H1 (cell line): ENCODE data around the gene KCNQ2. TPM values are rescaled to one million over a fixed set of nuclear protein-coding genes. Genes with fewer than 3 reads are reported as not detected.

ENCODE experiments used
- BACH1 ChIP-seq: IDR thresholded peaks from 2 replicates; pipeline ENCODE4 v1.6.1; 2012; ENCODE audit warnings: low read length, improper control_type of control experiment
- EGR1 ChIP-seq: IDR thresholded peaks from 2 replicates; pipeline ENCODE4 v1.6.1; 2011; ENCODE audit warnings: low read depth, low read length, borderline replicate concordance
- JUN ChIP-seq: IDR thresholded peaks from 2 replicates; pipeline ENCODE4 v1.6.1; 2011; ENCODE audit warnings: low read depth, mild to moderate bottlenecking, improper control_type of control experiment, low read length
- JUND ChIP-seq: IDR thresholded peaks from 2 replicates; pipeline ENCODE4 v1.6.1; 2011; ENCODE audit warnings: mild to moderate bottlenecking, improper control_type of control experiment, low read length
- NANOG ChIP-seq: IDR thresholded peaks from 2 replicates; pipeline ENCODE4 v1.6.1; 2011; ENCODE audit warnings: low read length, low read depth, mild to moderate bottlenecking, inconsistent platforms; ENCODE audit not compliant: insufficient read depth, poor library complexity, severe bottlenecking
- POLR2A ChIP-seq, 2 experiments: IDR thresholded peaks; 1 replicate in 1 of 2; 2 replicates in 1 of 2; pipeline ENCODE4 v1.6.1; 2011; ENCODE audit warnings: low read depth in 2 of 2, low read length in 2 of 2, mild to moderate bottlenecking in 2 of 2; ENCODE audit errors: control extremely low read depth in 1 of 2
- RBBP5 ChIP-seq: IDR thresholded peaks from 2 replicates; pipeline ENCODE4 v1.7.1; 2012; ENCODE audit warnings: low read depth, mild to moderate bottlenecking, inconsistent platforms, low read length, moderate library complexity, borderline replicate concordance
- SIRT6 ChIP-seq: IDR thresholded peaks from one replicate; pipeline ENCODE4 v1.7.1; 2012; ENCODE audit warnings: low read length, inconsistent platforms
- polyA plus RNA-seq, 7 experiments: library from polyadenylated mRNA; depleted of rRNA in 3 of 7; stranded (reverse) in 5 of 7; unstranded in 2 of 7; fragments of >200 nt in 5 of 7; fragments of 200-250 nt in 2 of 7; gene quantifications; 1 replicate in 5 of 7; 2 replicates in 1 of 7; 4 replicates in 1 of 7; pipeline versions ENCODE4 v1.2.1 to v1.2.3, GENCODE V29; 2011 to 2013; ENCODE audit warnings: missing spikeins in 2 of 7, mixed read lengths in 2 of 7
- total RNA-seq: library from RNA; stranded (reverse); fragmentation: NEBNext Ultra II Directional; extraction: Animal tissue kit (Norgen Biotek cat#: 25700); gene quantifications from 2 replicates; pipeline ENCODE4 v1.2.1, GENCODE V29; 2021
- TF ChIP-seq, protein P1 (sequence below): fragments of 300-600 bp; sonication (generic); IDR thresholded peaks from 2 replicates; pipeline ENCODE4 v1.7.1; 2012; ENCODE audit warnings: low read length, moderate library complexity, mild to moderate bottlenecking, inconsistent platforms; ENCODE audit not compliant: insufficient replicate concordance
- TF ChIP-seq, protein P2 (sequence below): IDR thresholded peaks from 2 replicates; pipeline ENCODE4 v1.6.1; 2011; ENCODE audit warnings: low read length, improper control_type of control experiment

KCNQ2 gene
- total and polyA plus RNA-seq, 2 of the 8 experiments (the other 6 are each of a cell fraction or from before 2014, with no cell fraction given) = 82.6 to 243 TPM

DNA sequence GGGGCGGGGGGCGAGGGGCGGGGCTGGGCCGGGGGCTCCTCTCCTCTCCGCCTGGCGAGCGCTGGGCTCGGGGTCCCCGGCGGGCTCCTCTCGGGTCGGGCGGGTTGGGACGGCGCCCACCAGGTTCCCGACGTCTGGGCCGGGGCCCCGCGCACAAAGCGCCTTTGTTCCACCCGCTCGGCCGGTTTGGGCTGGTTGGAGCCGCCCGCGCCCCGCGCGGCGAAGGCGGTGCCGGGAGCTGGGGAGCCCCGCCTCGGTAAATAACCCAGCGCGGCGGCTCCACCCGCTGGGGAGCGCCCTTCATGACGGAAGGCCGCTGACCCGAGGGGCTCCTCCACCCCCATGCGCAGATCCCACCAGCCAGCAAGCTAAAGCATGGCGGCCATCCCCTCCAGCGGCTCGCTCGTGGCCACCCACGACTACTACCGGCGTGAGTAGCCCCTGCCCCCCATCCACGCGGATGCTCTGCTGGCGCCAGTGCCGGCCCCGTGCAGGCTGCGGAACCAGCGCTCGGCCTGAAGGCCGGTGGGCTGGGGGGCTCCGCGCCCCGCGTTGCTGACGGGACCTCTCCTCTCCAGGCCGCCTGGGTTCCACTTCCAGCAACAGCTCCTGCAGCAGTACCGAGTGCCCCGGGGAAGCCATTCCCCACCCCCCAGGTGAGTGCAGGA lies 48.6 kb upstream of the KCNQ2 start (continued):
- TF ChIP-seq, protein P1, sequence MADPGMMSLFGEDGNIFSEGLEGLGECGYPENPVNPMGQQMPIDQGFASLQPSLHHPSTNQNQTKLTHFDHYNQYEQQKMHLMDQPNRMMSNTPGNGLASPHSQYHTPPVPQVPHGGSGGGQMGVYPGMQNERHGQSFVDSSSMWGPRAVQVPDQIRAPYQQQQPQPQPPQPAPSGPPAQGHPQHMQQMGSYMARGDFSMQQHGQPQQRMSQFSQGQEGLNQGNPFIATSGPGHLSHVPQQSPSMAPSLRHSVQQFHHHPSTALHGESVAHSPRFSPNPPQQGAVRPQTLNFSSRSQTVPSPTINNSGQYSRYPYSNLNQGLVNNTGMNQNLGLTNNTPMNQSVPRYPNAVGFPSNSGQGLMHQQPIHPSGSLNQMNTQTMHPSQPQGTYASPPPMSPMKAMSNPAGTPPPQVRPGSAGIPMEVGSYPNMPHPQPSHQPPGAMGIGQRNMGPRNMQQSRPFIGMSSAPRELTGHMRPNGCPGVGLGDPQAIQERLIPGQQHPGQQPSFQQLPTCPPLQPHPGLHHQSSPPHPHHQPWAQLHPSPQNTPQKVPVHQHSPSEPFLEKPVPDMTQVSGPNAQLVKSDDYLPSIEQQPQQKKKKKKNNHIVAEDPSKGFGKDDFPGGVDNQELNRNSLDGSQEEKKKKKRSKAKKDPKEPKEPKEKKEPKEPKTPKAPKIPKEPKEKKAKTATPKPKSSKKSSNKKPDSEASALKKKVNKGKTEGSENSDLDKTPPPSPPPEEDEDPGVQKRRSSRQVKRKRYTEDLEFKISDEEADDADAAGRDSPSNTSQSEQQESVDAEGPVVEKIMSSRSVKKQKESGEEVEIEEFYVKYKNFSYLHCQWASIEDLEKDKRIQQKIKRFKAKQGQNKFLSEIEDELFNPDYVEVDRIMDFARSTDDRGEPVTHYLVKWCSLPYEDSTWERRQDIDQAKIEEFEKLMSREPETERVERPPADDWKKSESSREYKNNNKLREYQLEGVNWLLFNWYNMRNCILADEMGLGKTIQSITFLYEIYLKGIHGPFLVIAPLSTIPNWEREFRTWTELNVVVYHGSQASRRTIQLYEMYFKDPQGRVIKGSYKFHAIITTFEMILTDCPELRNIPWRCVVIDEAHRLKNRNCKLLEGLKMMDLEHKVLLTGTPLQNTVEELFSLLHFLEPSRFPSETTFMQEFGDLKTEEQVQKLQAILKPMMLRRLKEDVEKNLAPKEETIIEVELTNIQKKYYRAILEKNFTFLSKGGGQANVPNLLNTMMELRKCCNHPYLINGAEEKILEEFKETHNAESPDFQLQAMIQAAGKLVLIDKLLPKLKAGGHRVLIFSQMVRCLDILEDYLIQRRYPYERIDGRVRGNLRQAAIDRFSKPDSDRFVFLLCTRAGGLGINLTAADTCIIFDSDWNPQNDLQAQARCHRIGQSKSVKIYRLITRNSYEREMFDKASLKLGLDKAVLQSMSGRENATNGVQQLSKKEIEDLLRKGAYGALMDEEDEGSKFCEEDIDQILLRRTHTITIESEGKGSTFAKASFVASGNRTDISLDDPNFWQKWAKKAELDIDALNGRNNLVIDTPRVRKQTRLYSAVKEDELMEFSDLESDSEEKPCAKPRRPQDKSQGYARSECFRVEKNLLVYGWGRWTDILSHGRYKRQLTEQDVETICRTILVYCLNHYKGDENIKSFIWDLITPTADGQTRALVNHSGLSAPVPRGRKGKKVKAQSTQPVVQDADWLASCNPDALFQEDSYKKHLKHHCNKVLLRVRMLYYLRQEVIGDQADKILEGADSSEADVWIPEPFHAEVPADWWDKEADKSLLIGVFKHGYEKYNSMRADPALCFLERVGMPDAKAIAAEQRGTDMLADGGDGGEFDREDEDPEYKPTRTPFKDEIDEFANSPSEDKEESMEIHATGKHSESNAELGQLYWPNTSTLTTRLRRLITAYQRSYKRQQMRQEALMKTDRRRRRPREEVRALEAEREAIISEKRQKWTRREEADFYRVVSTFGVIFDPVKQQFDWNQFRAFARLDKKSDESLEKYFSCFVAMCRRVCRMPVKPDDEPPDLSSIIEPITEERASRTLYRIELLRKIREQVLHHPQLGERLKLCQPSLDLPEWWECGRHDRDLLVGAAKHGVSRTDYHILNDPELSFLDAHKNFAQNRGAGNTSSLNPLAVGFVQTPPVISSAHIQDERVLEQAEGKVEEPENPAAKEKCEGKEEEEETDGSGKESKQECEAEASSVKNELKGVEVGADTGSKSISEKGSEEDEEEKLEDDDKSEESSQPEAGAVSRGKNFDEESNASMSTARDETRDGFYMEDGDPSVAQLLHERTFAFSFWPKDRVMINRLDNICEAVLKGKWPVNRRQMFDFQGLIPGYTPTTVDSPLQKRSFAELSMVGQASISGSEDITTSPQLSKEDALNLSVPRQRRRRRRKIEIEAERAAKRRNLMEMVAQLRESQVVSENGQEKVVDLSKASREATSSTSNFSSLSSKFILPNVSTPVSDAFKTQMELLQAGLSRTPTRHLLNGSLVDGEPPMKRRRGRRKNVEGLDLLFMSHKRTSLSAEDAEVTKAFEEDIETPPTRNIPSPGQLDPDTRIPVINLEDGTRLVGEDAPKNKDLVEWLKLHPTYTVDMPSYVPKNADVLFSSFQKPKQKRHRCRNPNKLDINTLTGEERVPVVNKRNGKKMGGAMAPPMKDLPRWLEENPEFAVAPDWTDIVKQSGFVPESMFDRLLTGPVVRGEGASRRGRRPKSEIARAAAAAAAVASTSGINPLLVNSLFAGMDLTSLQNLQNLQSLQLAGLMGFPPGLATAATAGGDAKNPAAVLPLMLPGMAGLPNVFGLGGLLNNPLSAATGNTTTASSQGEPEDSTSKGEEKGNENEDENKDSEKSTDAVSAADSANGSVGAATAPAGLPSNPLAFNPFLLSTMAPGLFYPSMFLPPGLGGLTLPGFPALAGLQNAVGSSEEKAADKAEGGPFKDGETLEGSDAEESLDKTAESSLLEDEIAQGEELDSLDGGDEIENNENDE = no peak
- TF ChIP-seq POLR2A (IDR thresholded peaks at IDR 0.05; ENCODE audit: control extremely low read depth in 1 of 2, low read depth in 2 of 2, low read length in 2 of 2) (no peak), NANOG (no peak), RBBP5 (peak; percentile 67; the same call in 1 of the 2 replicates), JUND (no peak), EGR1 (no peak), SIRT6 (no peak), JUN (peak; percentile 61; the same call in 1 of the 2 replicates), BACH1 (no peak)
- TF ChIP-seq, protein P2, sequence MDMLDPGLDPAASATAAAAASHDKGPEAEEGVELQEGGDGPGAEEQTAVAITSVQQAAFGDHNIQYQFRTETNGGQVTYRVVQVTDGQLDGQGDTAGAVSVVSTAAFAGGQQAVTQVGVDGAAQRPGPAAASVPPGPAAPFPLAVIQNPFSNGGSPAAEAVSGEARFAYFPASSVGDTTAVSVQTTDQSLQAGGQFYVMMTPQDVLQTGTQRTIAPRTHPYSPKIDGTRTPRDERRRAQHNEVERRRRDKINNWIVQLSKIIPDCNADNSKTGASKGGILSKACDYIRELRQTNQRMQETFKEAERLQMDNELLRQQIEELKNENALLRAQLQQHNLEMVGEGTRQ = no peak
